Epithelial cell of proximal tubule (primary cell): ENCODE measurements around the gene CPNE4. TPM values are rescaled to one million over a fixed set of nuclear protein-coding genes. Genes with fewer than 3 reads are reported as not detected.

Experiments
- DNase-seq: peaks from one replicate; pipeline ENCODE4 v3.0.0-alpha.2; 2011; ENCODE audit warnings: low read depth
- H3K4me3 ChIP-seq: 2 replicates; pipeline ENCODE4 v1.5.1; 2011; ENCODE audit warnings: low read depth, mild to moderate bottlenecking, low read length
- CTCF ChIP-seq: conservative IDR thresholded peaks from 2 replicates; pipeline ENCODE4 v1.5.1; 2012; ENCODE audit warnings: low read depth, mild to moderate bottlenecking, low read length
- total RNA-seq: library from RNA; depleted of rRNA; stranded (reverse); fragments of >200 nt; gene quantifications from 2 replicates; pipeline ENCODE4 v1.2.3, GENCODE V29; 2015

CPNE4 gene
- total RNA-seq, 1 donor from 2014 or later = 4.1 TPM

GRCh38 chr3:132020058-132020457 is 14.8 kb downstream of the CPNE4 start:
- no peak for DNase-seq
- H3K4me3 ChIP-seq = no peak overlapping the region
- TF ChIP-seq CTCF = no peak

- TF ChIP-seq CTCF = no peak
- no peak overlapping the region for H3K4me3 ChIP-seq
- DNase-seq = no peak
Observed at GRCh38 chr3:132017137-132017536, 17.7 kb downstream of the CPNE4 start.

GRCh38 chr3:132016061-132017041 is 18.5 kb downstream of the CPNE4 start:
- no peak overlapping the region for H3K4me3 ChIP-seq
- no peak for DNase-seq
- no peak for TF ChIP-seq CTCF

- DNase-seq = no peak
- TF ChIP-seq CTCF = no peak
- no peak overlapping the region for H3K4me3 ChIP-seq
Observed at GRCh38 chr3:132014105-132014504, 20.7 kb downstream of the CPNE4 start.

- DNase-seq = no peak
- H3K4me3 ChIP-seq = no peak overlapping the region
- TF ChIP-seq CTCF = no peak
Observed at GRCh38 chr3:132009241-132009640, 25.6 kb downstream of the CPNE4 start.

- no peak for TF ChIP-seq CTCF
- no peak overlapping the region for H3K4me3 ChIP-seq
- no peak for DNase-seq
Observed at GRCh38 chr3:132008837-132009236, 26.0 kb downstream of the CPNE4 start.

- no peak for TF ChIP-seq CTCF
- DNase-seq = no peak
- H3K4me3 ChIP-seq = no peak overlapping the region
Observed at GRCh38 chr3:132007617-132008016, 27.2 kb downstream of the CPNE4 start.
